IPS-18c (cell line): ENCODE measurements around the gene PHLDB3.
A peak's percentile ranks its signal among the peaks of the same experiment; 100 is the strongest.
"Not testable (repeated sequence)": the region's sequence is repeated elsewhere in the genome, so short reads cannot be mapped to it uniquely, and the experiment has no call there.

Source experiments
- H3K4me3 ChIP-seq: 2 replicates; pipeline ENCODE4 v1.7.0; 2013; ENCODE audit warnings: low read depth, mild to moderate bottlenecking, low read length, moderate library complexity; ENCODE audit not compliant: insufficient read depth
- H3K9me3 ChIP-seq: one replicate; pipeline ENCODE4 v1.6.1; 2013; ENCODE audit warnings: mild to moderate bottlenecking, low read length, moderate library complexity; ENCODE audit not compliant: control insufficient read depth, insufficient read depth

The PHLDB3 gene

DNA sequence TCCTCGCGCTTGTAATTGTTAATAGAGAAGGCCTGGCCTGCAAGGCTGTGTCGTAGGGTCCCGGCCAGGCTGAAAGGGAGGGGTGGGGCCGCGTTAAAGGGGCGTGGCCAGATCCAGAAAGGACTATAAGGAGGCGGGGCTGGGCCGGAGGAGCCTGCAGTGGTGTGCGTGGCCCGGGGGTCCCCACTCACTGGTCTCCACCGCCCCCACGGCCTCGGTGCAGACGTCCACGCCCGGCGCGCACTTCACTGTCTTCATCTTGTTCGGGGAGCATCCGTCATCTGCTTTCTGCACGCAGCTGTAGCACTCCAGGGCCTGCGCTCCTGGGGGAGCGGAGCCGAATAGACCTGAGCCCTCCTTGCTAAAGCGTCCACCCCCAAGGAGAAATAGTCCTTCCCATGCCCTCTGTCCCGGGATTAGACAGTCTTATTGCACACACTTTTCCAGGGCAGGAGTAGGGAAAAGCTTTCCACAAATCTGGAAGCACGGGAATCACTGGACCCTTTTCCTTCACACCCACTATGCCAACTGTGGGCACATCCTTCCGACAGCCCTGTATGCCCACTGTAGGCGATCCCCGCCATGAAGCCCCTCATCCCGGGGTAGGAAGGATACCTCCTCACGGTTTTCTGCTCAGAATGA is 40.3 kb downstream of the PHLDB3 start:
- Histone ChIP-seq H3K9me3 (no peaks in the 10 kb centered on the region), H3K4me3 (peak overlapping the region; percentile 93)

- Histone ChIP-seq H3K9me3 (no peaks in the 10 kb centered on the region), H3K4me3 (peak overlapping the region; percentile 93)
These were observed 41.0 kb downstream of the PHLDB3 start for GRCh38 chr19:43463381-43464133.

GRCh38 chr19:43462785-43463380 is 41.7 kb downstream of the PHLDB3 start:
- Histone ChIP-seq H3K4me3 (peak overlapping the region; percentile 57), H3K9me3 (no peaks in the 10 kb centered on the region)

- H3K9me3 ChIP-seq, result no peaks in the 10 kb centered on the region
- H3K4me3 ChIP-seq, result peak overlapping the region; percentile 57
These were observed 42.2 kb downstream of the PHLDB3 start for GRCh38 chr19:43462383-43462782.

GRCh38 chr19:43461303-43461702 is 43.2 kb downstream of the PHLDB3 start:
- no peaks in the 10 kb centered on the region for H3K9me3 ChIP-seq
- H3K4me3 ChIP-seq, result no peak overlapping the region

- H3K9me3 ChIP-seq, result no peaks in the 10 kb centered on the region
These were observed 44.1 kb downstream of the PHLDB3 start for GRCh38 chr19:43460362-43461016.

GRCh38 chr19:43457809-43458208 is 46.7 kb downstream of the PHLDB3 start:
- no peaks in the 10 kb centered on the region for H3K9me3 ChIP-seq
- H3K4me3 ChIP-seq, result no peak overlapping the region

More at GRCh38 chr19:43460362-43461016, 44.1 kb downstream of the PHLDB3 start:
- H3K4me3 ChIP-seq, result no peak overlapping the region

- Histone ChIP-seq H3K9me3 (no peaks in the 10 kb centered on the region), H3K4me3 (no peak overlapping the region)
These were observed 49.0 kb downstream of the PHLDB3 start for GRCh38 chr19:43455321-43456113.

DNA sequence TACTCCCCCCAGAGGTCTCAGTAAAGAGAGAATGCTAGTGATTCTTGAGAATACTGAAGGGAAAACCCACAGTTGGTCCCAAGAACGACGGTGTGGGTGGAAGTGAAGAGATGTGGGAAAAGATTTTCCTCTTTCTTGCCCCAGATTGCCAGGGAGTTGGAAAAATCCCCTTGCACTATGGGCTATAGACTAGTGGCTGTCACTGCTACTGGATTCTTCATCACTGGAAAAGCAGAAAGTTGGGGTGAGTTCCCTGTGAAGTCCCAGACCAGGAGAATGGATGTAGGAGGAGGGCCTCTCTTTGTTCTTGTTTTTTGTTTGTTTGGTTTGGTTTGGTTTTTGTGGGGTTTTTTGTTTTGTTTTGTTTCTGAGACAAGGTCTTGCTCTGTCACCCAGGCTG is 50.5 kb downstream of the PHLDB3 start:
- Histone ChIP-seq H3K9me3 (no peaks in the 10 kb centered on the region), H3K4me3 (no peak overlapping the region)

DNA sequence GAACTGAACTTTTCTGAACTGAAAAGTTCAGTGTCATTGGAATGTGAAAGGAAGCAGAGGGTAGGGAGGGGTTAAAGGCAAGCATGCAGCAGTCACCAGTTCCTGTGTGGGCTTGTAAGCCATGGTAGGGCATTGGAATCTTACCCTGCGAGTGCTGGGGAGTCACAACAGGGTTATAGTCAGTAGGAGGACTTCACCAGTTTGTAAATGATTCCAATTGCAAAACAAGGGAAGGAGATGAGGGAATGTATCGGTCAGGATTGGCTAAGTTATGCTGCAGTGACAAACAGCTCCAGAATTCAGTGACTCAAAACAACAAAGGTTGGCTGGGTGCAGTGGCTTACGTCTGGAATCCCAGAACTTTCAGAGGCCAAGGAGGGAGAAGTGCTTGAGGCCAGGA is 52.0 kb downstream of the PHLDB3 start:
- no peaks in the 10 kb centered on the region for H3K9me3 ChIP-seq
- H3K4me3 ChIP-seq, result no peak overlapping the region

- no peaks in the 10 kb centered on the region for H3K9me3 ChIP-seq
- no peak overlapping the region for H3K4me3 ChIP-seq
These were observed 54.0 kb downstream of the PHLDB3 start for GRCh38 chr19:43450545-43450997.

- Histone ChIP-seq H3K9me3 (no peaks in the 10 kb centered on the region), H3K4me3 (no peak overlapping the region)
These were observed 56.9 kb downstream of the PHLDB3 start for GRCh38 chr19:43447655-43448054.

DNA sequence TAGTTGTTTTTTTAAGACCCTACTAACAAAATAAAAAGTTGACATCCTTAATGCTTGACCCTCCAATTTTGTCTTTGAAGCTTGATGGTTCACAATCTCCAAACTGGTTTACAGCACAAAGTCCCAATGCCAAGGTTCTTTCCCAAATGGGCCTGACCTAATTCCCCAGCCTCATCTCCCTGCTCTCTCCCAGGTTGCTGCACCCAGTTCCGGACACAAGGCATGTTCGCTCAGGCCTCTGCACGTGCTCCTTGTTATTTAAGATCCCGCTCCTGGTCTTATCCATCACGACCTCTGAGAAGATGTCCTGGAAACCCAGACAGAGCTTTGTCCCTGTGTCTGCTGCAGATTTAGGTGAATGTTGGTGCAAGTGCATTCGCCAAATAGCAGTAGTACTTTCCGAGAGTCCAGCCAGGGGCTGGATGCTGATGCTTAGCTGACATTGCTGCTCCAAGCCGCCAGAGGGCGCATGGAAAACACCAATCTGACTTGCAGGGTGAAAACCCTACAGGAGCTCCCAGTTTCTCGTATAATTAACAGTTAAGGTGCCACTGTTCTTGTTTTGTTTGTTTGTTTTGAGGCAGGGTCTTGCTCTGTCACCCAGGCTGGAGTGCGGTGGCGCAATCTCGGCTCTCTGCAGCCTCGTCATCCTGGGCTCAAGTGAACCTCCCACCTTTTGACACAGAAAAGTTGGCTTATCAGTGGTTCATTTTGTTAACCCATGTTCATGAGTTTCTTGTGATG is 57.6 kb downstream of the PHLDB3 start:
- H3K9me3 ChIP-seq, result no peaks in the 10 kb centered on the region
- H3K4me3 ChIP-seq, result no peak overlapping the region

GRCh38 chr19:43445426-43445825 is 59.1 kb downstream of the PHLDB3 start:
- H3K4me3 ChIP-seq, result no peak overlapping the region
- H3K9me3 ChIP-seq, result no peaks in the 10 kb centered on the region

DNA sequence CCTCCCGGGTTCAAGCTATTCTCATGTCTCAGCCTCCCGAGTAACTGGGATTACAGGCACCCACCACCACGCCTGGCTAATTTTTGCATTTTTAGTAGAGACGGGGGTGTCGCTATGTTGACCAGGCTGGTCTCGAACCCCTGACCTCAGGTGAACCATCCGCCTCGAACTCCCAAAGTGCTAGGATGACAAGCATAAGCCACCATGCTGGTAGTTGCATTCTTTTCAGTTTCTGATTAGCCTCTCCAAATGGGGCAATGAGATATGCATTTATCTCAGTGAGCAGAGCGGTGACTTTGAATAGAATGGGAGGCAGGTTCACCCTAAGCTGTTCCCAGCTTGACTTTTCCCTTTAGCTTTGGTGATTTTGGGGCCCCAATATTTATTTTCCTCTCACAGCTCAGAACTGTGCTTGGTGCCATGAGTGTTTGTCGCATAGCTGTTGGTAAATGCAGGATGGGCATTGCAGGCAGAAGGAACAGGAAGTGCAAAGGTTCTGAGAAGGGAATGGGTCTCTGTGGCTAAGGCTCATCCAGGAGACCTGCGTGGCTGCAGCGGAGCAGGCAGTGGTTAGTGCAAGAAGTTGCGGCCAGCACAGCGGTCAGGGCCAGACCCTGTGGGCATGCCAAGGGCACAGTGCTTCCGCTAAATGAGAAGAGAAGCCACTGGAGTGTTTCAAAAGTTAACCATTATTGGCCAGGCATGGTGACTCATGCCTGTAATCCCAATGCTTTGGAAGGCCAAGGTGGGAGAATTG is 59.8 kb downstream of the PHLDB3 start:
- H3K4me3 ChIP-seq, result no peak overlapping the region
- no peaks in the 10 kb centered on the region for H3K9me3 ChIP-seq

- not testable (repeated sequence) for H3K9me3 ChIP-seq, H3K4me3 ChIP-seq
These were observed 60.5 kb downstream of the PHLDB3 start for GRCh38 chr19:43444091-43444490.
